GM18861 (cell line): ENCODE measurements around the gene TNS1.

Experiments used
- ATAC-seq: cut with Tn5 transposase; IDR thresholded peaks from one replicate; pipeline ENCODE4 v1.9.1; 2021; ENCODE audit not compliant: unreplicated experiment

Gene TNS1

DNA sequence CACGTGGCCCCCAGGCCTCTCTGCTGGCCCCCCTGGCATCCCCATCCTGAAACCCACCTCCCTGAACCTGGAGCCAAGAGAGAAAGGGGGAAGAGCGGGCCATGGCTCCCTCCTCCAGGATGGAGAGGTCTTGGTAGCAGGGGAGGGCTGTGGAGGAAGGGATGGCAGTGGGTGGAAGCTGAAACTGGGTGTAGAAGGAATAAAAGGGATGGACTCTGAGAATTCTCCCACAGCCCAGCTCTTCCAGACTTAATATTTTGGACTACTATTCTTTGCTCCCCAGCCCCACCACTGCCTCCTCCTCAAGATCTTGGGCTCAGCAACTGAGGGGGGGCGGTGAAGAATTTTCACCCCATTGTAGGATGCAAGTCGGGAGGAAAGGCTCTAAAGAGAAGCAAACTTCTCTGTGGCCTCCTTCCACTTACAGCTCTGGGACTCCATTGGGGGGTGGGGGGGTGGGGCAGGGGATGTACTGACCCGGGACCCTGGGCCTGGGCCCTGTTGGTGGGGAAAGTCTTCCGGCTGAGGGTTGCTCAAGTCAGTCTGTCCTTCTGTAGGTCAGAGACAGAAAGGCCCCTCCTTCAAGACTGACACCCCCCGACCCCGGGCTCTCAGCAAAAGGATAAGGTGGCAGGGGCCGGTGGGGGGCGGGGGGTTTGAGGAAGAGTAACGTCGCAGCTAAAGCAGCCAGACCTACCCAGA lies 501 bp downstream of the TNS1 start:
- no peak for ATAC-seq

DNA sequence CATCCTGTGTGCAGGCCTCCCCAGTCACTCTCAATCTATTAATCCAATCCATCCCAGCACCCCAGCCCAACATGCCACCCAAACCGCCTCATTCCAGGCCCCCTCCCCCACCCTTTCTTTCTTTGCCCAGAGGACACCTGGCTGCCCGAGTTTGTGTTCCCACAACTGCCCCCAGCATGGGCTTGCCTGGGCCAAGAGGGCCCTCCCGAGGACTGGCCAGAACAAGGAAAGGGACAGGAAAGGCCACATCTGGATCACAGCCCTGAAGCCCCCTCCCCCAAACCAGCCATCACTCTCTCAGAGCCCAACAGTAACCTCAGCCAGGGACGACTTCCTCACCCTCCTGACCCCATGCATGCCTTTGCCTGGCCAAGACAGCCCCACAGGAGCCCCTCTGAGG lies 1.2 kb downstream of the TNS1 start:
- ATAC-seq = no peak

DNA sequence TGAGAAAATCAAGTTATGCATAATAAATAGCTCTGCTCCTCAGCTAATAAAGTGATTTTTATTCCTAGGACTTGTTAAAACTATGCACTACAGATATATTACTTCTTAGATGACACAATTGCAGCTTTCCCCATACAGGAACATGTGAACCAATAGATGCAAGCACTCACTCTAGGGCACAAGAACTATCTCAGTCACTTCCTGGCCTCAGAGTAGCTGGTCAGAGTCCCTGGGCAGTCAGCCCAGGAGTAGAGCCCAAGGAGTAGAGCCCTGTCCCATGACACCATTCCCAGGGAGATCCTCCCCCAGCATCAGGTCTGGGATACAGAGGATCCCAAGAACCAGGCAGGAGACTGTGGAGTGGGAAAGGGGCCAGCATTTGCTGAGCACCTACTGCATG lies 2.7 kb downstream of the TNS1 start:
- ATAC-seq = no peak

DNA sequence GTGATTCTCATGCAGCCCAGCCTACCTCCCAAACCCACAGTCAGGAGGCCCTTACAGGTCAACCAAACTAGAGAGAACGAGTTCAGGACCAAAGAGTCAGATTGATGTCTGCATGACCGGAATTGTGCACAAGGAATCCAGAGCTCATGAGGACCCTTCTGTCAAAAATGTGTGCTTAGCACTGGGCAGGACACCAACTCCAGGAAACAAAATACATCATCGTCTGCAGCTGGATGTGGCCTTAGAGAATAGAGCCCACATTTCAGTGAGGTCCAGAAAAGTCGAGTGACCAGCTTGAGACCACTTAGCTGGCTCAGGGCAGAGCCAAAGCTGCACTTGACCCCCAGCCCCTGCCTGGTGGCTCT lies 3.2 kb downstream of the TNS1 start:
- ATAC-seq = no peak

DNA sequence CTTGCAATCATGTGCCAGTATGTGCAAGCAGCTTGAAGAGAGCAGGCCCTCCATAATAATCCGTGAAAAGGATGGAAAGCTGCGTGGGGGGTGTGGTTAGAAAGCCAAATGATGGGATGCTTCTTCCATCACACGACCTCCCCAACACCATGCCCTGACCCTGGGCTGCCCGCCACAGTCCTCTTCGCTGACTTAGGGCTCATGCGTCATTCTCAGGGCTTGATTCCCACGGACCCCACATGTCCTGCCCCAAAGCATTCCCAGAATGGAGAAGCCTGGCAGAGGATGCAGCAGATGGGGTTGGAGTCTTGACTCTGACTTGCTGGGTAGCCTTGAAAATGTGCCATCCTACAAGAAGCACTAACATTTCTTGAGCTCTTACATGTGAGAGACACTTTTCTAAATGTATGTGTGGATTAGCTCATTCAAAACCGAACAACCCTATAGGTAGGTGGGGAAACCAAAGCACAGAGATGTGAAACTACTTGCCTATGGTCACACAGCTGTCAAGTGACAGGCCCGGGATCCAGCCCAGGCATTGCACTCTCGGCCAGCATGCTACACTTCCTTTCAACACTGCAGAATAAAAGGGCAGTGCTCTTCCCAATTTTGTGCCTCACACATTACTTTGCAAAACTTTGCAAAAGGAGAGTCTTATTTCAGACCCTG lies 3.7 kb downstream of the TNS1 start:
- ATAC-seq = no peak

DNA sequence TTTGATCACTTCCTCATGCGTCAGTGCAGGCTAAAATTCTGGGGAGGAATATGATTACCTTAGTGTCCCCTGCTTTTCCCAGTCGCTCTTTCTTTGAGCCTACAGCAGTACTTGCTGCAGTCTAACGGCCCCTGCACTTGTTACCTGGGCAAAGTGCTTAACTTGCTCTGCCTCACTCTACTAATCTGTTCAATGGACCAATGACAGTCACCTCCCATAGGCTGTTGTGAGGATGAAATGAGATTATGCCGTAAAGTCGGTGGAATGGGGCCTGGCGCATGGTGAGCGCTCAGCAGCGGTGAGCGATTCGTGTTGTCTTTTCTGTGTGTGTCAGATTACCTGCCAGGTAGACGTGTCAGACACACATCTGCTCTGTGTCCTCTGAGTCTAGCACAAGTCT lies 5.3 kb downstream of the TNS1 start:
- ATAC-seq = no peak

DNA sequence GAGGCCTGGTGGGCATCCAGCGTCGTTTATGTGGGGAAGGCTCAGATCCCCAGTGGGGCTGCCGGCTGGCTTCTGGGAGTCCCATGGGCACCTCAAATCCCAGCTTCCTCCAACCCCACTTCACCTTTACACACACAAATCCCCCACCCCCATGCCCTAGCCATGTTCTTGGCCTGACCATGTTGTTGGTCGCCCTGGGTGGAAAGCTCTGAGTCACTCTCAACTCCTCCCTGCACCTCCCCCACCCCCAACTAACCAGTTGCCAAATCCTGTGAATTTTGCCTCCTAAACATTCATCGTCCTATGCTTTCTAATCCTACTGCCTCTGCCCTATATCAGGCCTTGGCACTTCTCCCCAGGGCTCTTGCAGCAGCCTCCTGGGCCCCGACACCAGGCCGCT lies 6.4 kb downstream of the TNS1 start:
- ATAC-seq = no peak

DNA sequence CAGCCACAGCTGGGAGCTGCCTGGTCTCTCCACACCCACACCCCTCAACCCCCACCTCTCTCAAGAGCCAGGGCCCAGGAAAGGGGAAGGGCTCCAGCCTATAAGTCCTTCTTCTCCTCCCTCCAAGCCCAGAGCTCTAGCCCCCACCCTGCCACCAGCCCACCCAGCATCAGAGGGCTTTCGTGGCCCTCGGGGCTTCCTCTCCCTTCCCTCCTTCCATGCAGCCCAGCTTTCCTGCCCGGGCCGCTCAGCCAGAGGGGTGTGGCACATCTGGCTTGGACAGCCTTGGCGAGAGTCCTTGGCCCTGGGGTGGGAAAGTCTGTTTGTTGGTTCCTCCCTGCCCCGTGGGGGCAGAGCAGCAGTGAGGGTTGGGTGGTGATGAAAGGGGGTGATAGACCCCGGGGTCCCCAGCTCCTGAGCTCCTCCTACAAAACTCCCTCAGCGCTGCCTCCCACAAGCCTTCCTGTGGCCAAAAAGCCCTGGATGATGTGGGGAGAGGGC lies 7.0 kb downstream of the TNS1 start:
- no peak for ATAC-seq

DNA sequence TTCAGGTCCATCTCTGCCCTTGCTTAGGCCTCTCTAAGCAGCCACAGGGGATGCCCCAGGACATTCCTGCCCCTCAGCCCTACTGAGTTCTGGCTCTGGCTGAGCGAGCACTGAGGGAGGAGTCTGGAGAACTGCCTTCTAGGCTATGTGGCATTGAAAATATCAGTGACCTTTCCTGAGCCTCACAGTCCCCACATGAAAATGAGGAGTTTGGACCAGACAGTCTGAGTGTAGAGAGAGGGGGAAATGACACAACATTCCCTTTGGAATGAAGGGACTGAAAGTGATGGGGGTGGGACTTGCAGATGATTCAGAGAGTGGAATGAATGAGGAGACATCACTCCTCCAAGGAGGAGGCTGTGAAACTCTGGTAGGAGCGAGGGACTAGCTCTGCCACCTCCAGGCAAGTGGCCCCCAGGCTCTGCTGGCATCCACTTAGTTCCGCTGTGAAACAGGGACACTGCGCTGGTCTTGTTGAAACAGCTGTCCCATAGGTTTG lies 8.0 kb downstream of the TNS1 start:
- ATAC-seq = no peak

DNA sequence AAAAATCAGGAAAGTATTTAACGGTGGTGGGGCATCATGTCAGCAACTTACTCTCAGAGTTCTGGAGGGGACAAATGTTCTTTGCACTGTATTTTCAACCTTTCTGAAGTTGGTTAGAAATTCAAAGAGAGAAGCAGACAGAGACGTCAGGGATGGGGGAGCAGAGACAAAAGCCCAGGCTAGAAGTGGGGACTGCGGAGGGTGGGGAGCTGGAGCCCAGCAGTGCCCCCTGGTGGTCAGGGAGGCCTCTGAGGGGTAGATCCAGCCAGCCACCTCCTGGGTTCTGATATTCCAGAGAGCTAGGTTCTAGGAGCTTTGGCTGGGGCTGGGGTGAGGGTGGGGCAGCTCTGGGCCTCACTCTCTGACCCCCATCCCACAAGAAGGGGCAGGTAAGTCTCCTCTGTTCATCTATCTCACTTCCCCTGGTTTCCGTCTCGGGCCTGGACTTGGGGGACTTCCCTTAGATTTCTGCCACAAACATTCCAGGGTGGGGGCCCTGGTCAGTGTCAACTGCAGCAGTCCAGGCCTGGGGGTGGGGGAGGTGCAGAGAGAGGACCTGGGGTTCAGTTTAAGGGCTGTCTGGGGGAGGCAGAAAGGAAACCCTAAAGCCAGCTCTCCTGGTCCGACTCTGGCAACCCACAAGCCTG lies 8.9 kb downstream of the TNS1 start:
- no peak for ATAC-seq

DNA sequence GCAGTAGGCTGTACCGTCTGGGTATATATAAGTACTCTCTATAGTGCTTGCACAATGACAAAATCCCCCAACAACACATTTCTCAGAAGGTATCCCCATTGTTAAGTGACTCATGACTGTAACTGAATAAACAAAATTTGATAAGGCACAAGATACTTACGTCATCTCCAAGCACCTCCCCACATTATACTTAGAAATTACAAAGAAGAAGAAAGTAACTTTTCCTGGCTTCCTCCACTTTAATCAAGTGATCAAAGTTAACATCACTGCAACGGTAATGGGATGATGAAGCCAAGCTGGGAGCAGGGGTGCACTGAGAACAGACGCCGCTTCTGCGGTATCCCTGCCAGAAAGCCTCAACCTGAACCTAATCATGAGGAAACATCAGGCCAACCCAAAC lies 9.7 kb downstream of the TNS1 start:
- ATAC-seq = no peak

DNA sequence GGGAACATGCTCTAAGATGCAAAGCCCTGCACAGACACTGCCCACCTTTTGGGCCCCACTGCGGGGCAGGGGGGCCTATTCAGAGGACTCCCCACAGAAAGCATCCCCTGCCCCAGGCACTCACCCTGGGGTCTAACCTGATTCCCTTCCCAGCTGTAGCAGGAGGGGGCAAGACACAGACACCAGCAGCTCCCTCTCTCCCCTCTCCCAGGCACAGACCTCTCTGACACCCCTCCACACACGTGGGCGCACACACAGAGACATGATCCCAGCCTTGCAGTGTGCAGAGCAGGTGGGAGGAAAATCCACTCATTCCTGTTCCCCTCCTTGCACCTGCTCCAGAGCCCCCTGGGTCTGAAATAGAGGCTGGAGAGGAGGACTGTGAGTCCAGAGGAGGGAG lies 10.7 kb downstream of the TNS1 start:
- no peak for ATAC-seq

DNA sequence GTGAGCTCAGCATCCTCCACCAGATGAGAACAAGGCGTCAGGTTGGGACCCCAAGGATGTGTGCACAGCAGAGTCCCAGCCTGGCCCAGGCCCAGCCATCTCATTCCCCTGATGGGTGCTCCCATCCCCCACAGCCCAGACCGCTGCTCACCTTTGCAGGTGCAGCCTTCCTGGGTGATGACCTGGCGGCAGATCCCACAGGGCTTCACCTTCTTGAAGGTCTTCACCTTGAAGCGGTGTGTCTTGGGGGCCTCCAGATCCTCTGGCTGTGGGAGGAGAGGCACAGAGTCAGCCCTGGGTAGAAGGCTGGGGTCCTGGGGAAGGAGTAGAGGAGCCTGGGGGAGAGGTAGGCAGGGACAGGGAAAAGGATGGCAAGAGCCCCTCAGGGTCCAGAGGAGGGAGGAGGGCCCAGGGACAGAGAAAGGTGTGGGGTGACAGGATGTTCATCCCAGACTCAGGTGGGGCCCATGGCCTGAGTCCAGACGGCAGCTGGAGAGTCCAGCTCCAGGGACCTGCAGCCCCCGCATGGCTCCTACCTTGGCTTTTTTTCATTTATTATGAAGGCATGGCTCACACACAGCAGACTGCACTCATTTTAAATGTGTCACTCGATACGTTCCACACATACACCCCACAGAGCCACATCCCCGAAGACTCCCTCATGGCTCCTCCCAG lies 11.9 kb downstream of the TNS1 start:
- ATAC-seq = no peak

DNA sequence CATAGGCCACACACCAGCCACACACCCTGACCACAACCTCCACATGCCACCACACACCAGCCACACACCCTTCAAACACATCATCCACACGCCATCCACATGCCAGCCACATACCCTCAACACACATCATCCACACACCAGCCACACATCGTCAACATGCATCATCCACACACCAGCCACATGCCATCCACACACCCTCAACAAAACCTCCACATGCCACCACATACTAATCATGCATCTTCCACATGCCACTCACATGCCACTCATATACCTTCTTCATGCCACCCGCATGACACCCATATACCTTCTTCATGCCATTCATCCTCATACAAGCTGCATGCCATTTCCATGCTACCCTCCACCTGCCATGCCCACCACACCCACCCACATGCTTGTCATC lies 12.4 kb downstream of the TNS1 start:
- no peak for ATAC-seq

DNA sequence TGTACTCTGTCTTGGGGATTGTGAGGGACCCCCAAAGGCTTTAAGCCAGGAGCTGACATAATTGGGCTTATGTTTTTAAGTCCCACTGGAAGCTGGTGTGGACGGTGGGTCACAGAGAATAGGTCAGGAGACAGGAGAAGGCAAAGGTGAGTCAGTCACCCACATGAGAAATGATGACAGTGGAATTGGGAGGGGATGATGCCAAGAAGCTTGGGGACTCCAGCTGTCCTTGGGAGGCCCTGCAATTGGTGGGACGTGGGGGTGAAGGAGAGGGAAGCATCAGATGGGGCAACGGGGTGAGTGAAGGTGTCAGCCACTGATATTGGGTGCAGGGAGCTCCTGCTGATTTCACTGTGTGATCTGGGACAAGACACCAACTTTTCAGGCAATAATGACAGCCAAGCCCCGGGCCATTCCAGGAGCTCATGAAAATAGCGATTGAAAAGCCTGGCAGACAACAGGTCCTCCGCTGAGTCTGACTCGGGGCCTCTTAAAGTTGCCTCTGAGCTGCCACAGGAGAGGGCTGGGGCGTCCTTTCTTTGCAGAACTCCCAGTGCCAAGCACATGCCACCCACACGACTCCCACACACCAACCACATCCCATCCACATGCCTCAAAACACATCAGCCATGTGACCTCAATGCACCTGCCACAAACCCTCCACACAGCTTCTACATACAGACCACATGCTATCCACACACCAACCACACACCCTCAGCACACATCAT lies 13.4 kb downstream of the TNS1 start:
- ATAC-seq = no peak

DNA sequence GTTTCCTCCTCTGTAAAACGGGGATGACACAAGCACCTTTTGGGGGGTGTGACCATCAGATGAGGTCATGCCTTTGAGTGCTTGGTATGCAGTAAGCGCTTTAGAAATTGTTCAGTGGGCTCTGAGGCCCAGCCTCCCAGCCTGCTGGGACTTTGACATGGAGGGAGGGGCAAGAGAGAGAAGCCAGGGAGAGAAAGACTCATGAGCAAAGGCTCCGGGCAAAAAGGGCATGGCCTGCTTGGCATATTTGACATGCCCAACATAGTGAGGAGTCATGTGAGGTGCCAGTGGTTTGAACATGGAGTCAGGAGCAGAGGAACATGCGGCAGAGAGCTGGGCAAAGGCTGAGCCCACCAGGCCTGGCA lies 14.0 kb downstream of the TNS1 start:
- no peak for ATAC-seq

DNA sequence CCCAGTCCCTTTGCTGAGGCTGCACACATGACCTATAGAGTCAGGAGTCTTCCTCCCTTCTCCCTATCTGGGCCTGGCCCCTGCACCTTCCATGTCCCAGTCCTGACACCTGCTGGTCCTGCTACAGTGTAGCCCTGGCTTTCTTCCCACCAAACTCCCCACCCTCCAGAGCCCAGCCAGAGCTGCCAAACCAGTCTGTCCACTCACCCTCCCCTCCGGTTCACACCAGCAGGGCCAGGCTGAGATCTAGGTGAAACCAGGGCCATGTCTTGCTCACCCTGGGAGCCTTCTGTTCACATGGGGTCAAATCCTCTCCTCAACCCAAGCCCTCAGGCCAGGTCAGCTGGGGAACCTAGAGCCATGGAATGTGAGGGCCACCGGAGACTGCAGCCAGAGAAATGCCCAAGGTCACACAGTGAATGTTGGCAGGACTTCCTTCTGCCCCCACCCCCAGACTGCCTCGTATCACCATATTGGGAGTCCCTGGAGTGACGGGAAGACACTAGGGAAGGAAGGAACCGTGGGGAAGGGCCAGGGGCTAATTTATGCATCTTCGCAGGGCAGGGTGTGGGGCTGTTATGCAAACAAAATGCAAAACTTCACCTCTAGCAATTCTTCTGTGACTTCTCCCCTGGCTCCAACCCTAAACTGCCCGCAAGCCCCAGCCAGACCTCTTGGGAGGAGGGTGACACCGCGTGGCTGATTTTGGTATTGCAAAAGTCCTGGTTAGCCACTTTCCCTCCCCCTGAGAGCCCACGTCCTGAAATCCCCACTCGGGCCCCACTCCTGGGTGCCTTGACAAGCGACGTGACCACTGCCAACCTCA lies 14.6 kb downstream of the TNS1 start:
- ATAC-seq = no peak

DNA sequence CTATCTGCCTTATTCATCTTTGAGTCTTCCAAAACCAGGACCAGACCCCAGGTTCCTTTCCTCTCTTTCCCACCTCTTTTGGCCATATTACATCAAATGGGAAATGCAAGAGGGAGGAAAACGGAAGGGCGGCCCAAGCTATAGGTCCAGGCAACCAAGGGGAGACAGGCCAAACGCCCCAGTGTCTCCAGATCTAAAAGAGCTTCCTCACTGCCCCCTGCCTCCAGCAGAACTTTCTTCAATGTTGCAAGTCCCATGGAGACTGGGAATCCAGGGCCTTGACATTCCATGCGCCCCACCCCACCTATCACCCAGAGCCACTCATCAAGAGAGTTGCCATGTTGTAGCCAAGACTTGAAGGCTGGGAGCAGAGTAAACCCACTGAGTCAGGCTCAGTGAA lies 15.4 kb downstream of the TNS1 start:
- no peak for ATAC-seq

DNA sequence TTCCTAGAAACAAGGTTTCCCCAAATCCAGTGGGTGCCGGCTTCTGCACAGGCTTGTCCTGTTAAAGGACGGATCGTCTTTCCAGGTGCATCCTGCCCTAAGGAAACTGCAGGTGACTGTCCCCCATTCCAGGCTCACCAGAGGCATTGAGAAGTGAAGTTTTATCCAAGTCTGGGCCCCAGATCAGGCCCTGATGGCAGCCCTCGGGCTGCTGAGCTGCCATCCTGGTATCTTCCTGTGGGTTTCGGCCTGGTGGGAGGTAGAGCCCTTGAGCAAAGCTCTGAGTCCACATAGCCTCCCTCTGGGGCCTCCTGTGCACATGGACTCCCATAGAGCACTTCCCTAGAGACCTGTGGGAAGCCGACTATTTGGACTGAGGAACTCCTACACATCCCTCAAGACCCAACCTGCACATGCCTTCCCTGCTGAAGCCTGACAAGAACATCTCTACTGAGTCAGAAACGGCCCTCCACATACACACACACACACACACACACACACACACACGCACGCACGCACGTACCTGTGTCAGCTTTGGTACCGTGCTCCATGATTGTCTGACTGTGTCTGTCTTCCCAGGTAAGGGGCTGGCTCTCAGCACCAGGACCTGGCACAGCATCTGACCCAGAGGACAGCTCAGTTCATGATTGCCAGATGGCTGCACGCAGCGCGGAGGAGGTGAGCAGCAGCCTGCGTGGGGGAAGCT lies 16.4 kb downstream of the TNS1 start:
- no peak for ATAC-seq
